ENCODE data around the gene CARD9. TPM values are rescaled to one million over a fixed set of nuclear protein-coding genes. Genes with fewer than 3 reads are reported as not detected.

The CARD9 gene
- total RNA-seq, 1 donor from 2014 or later: 1.2 TPM

DNA sequence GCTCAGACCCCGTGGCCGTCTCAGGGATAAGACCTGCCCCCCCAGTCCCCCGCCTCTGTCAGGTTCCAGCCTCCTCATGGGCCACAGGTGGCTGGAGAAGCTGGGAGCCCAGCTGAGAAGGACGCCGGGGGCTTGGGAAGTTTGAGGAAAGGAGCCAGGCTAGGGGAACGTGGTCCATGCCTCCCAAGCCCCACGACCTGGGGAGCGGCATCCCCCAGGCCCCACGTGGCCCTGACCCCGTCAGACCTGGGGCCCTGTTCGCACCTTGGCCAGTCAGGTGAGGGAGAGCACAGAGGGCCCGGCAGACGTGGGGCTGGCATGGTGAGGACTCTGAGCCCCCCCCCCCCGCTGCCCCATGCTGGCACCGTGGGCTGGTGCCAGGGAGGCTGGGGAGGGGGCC lies 42.4 kb downstream of the CARD9 start:
- TF ChIP-seq, protein P1, sequence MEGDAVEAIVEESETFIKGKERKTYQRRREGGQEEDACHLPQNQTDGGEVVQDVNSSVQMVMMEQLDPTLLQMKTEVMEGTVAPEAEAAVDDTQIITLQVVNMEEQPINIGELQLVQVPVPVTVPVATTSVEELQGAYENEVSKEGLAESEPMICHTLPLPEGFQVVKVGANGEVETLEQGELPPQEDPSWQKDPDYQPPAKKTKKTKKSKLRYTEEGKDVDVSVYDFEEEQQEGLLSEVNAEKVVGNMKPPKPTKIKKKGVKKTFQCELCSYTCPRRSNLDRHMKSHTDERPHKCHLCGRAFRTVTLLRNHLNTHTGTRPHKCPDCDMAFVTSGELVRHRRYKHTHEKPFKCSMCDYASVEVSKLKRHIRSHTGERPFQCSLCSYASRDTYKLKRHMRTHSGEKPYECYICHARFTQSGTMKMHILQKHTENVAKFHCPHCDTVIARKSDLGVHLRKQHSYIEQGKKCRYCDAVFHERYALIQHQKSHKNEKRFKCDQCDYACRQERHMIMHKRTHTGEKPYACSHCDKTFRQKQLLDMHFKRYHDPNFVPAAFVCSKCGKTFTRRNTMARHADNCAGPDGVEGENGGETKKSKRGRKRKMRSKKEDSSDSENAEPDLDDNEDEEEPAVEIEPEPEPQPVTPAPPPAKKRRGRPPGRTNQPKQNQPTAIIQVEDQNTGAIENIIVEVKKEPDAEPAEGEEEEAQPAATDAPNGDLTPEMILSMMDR (conservative IDR thresholded peaks at IDR 0.05; ENCODE audit: low read depth, low read length): no peak
- H3K4me3 ChIP-seq (ENCODE audit: low read depth, low read length): no peak overlapping the region
- no peak for DNase-seq (ENCODE audit: low read depth)

DNA sequence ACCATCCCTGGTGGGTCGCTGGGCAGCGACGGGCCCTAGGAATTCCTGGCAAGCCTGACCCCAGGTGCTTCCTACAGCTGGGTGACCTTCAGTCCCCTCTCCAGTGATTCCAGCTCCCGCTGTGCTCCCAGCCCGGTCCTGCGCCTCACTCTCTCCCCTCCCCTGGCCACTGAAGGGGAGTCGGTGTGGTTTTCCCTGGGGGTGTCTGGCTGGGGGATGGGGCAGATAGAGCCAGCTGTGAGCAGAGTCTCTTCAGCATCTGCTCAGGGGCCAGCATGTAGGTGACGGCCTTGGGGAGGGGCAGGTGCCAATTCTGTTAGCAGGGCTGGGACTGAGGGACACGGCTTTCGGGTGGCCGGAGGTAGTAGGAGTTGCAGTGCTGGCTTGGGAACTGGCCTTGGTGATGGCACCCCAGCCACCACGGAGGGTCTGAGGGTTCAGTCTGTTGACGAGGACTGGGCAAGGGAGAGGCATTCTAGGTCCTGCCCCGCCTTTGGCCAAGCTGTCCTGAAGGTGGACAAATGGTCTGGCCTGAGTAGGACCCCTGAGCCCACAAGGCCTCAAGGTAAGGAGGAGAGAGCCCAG lies 43.0 kb downstream of the CARD9 start:
- DNase-seq (ENCODE audit: low read depth): no peak
- TF ChIP-seq, protein P1 (conservative IDR thresholded peaks at IDR 0.05; ENCODE audit: low read depth, low read length): no peak
- H3K4me3 ChIP-seq (ENCODE audit: low read depth, low read length): no peak overlapping the region

DNA sequence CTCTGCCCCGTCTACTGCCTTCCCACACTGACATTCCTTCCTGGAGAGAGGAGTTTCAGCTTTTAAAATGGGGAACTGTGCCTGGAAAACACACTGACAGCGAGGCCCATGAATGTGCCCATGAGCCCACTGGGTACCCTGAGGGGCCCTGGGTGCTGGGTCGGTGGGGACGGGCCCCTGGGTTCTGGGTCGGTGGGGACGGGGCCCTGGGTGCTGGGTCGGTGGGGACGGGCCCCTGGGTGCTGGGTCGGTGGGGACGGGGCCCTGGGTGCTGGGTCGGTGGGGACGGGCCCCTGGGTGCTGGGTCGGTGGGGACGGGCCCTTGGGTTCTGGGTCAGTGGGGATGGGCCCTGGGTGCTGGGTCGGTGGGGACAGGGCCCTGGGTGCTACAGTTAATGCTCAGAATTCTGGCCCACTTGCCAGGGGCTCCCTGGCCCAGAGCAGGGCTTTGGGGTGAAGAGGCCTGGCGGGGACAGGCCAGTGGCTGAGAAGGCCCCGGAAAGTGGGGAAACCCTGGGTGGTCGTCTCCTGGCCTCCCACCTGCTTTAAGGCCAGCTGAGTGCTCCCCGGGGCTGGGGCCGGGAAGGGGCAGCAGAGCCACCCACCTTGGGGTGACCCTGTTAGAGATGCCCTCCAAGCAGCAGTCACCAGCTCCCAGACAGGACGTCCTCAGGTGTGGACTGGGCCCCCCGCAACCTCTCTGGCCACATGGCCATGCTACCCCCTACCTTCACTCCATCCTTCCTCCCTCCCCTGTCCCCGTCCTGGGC lies 43.6 kb downstream of the CARD9 start:
- DNase-seq (ENCODE audit: low read depth): no peak
- no peak overlapping the region for H3K4me3 ChIP-seq (ENCODE audit: low read depth, low read length)
- TF ChIP-seq, protein P1 (conservative IDR thresholded peaks at IDR 0.05; ENCODE audit: low read depth, low read length): no peak

DNA sequence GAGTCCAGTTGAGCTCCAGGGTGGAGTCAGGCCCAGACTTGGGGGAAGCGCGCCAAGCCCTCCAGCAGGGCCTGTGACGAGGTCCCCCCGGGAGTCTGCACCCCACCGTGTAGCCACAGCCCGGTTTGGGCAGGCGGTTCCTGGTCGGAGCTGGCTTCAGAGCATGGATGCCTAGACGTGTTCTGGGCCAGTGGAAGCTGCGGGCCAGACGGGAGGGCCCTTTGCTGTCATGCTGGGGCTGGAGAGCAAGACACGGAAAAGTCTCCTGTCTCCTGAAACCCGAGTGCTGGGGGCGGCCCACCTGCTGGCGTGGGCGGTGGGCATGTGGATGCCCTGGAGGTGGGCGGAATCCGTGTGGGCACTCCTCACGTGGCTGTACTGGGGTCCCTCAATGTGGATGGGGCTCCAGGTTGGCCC lies 44.2 kb downstream of the CARD9 start:
- no peak for DNase-seq (ENCODE audit: low read depth)
- no peak overlapping the region for H3K4me3 ChIP-seq (ENCODE audit: low read depth, low read length)
- TF ChIP-seq, protein P1 (conservative IDR thresholded peaks at IDR 0.05; ENCODE audit: low read depth, low read length): no peak

DNA sequence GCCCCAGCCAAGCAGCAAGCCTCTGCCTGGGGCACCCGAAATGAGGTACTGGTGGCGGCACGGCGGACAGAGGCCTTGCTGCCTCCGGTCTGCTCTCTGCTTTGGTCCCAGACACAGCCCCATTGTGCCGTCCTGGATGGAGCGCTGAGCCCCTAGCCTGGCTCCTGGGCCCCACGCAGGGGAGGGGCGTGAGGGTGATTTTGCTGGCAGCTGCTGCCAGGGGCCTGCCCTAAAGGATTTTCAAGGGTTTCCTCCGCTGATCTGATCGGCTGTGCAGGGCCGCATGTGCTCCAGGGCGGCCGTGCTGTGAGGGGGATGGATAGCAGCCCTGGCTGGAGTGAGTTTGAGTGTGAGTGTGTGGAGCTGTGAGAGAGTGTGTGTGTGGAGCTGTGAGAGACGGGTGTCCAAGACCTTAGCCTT lies 44.8 kb downstream of the CARD9 start:
- no peak for DNase-seq (ENCODE audit: low read depth)
- TF ChIP-seq, protein P1 (conservative IDR thresholded peaks at IDR 0.05; ENCODE audit: low read depth, low read length): no peak
- no peak overlapping the region for H3K4me3 ChIP-seq (ENCODE audit: low read depth, low read length)

DNA sequence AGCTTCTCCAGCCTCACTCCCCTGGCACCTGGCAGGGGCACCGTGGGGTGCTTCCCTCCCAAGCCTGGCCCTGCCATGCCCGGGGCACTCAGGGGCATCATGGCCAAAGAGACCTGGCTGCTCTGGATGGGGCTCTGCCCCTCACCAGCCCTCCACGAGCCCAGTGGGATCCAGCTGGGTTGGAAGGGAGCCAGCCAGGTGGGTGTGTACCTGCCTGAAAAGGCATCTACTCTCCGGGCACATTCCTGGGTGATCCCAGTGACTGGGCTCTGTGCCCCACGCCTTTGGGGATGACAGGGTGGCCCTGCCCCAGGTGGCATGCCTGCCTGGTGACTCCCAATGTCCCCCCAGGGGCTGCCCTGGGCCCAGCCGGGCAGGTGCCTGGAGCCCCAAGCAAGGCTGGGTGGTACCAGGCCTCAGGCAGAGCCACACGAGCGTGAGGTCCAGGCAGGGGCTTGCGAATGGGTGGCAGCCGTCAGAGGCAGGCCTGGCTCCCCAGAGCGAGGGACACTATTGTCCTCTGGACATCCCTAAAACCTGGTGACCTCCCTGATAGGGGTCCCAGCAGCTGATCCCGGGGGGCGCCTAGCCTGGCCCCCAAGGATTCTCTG lies 45.4 kb downstream of the CARD9 start:
- TF ChIP-seq, protein P1 (conservative IDR thresholded peaks at IDR 0.05; ENCODE audit: low read depth, low read length): no peak
- no peak for DNase-seq (ENCODE audit: low read depth)
- peak overlapping the region; percentile 60 for H3K4me3 ChIP-seq (ENCODE audit: low read depth, low read length)

Measured in epithelial cell of proximal tubule (primary cell).